C4-2B (cell line): ENCODE data around the gene PPP1R18.

ENCODE experiments used
- ZFX ChIP-seq: fragments of 450-650 bp; IDR thresholded peaks from 2 replicates; pipeline ENCODE4 v1.6.1; 2017
- TF ChIP-seq, protein P1 (sequence below): fragments of 450-650 bp; conservative IDR thresholded peaks from 2 replicates; pipeline ENCODE4 v1.5.1; 2017; ENCODE audit warnings: mild to moderate bottlenecking

DNA sequence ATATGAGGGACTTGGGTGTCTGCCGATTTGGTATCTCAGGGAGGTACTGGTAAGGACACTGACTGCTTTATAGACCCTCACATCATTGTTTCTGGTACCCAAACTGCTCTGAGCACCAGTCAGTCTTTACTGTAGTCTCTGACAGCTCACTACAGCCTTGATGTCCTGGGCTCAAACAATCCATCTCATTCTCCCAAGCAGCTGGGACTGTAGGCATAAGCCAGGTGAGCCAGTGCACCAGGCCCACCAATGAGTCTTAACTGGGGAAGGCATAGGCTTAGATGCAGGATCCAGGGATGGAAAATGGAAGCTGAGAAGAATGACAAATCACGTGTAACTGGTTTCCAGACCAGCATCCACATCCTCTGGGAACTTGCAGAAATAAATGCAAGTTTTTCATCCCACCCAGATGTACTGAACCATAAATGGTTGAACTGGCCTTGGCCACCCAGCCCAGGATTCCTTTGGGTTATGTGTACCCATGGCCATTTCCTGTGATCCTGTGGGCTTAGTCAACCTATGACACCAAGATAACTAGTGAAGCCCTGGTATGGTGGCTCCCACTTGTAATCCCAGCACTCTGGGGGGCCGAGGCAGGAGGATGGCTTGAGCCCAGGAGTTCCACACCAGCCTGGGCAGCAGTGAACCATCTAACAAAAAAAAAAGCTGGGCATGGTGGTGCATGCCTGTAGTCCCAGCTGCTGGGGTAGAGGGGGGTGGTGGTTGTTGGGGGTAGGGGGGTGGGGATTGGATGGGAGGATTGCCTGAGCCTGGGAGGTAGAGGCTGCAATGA, 39.5 kb upstream of the PPP1R18 start:
- TF ChIP-seq, protein P1, sequence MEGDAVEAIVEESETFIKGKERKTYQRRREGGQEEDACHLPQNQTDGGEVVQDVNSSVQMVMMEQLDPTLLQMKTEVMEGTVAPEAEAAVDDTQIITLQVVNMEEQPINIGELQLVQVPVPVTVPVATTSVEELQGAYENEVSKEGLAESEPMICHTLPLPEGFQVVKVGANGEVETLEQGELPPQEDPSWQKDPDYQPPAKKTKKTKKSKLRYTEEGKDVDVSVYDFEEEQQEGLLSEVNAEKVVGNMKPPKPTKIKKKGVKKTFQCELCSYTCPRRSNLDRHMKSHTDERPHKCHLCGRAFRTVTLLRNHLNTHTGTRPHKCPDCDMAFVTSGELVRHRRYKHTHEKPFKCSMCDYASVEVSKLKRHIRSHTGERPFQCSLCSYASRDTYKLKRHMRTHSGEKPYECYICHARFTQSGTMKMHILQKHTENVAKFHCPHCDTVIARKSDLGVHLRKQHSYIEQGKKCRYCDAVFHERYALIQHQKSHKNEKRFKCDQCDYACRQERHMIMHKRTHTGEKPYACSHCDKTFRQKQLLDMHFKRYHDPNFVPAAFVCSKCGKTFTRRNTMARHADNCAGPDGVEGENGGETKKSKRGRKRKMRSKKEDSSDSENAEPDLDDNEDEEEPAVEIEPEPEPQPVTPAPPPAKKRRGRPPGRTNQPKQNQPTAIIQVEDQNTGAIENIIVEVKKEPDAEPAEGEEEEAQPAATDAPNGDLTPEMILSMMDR = no peak
- TF ChIP-seq ZFX = no peak
